Vagina (tissue), 2 donors: ENCODE results near the gene BTBD3.

ENCODE experiments used
- CTCF ChIP-seq, 3 experiments: fragments of 450-650 bp in 2 of 3; fragments of 200-600 bp in 1 of 3; sonication (generic) in 1 of 3; IDR thresholded peaks; one replicate each; pipeline ENCODE4 v1.5.1; 2017 to 2019; ENCODE audit warnings: antibody characterized with exemption in 3 of 3, mild to moderate bottlenecking in 2 of 3, moderate library complexity in 2 of 3
- POLR2A ChIP-seq, 2 donors: fragments of 450-650 bp; IDR thresholded peaks; one replicate each; pipeline ENCODE4 v1.6.1; 2017; ENCODE audit warnings: antibody characterized with exemption in 2 of 2, mild to moderate bottlenecking in 2 of 2, moderate library complexity in 2 of 2
- POLR2AphosphoS5 ChIP-seq, 2 donors: sonication (generic); formaldehyde crosslinking; IDR thresholded peaks; one replicate each; pipeline ENCODE4 v1.9.0; 2017; ENCODE audit warnings: antibody characterized with exemption in 2 of 2, mild to moderate bottlenecking in 2 of 2, low read depth in 1 of 2; ENCODE audit not compliant: insufficient read depth in 1 of 2

- TF ChIP-seq CTCF (IDR thresholded peaks at IDR 0.05) (no peak), POLR2A (IDR thresholded peaks at IDR 0.05) (no peak), POLR2AphosphoS5 (IDR thresholded peaks at IDR 0.05; ENCODE audit: insufficient read depth in 1 of 2, low read depth in 1 of 2) (no peak)
Observed at GRCh38 chr20:11881449-11881848, 36.2 kb upstream of the BTBD3 start.
